Vagina (tissue), 2 donors: ENCODE measurements around the gene GNPTG. TPM values are rescaled to one million over a fixed set of nuclear protein-coding genes. Genes with fewer than 3 reads are reported as not detected.

Experiments
- DNase-seq, 2 donors: peaks; one replicate each; pipeline ENCODE4 v3.0.0-alpha.2; 2017; ENCODE audit errors: extremely low spot score in 2 of 2
- H3K27ac ChIP-seq: fragments of 200-600 bp; sonication (generic); one replicate; pipeline ENCODE4 v1.5.1; 2019
- H3K27me3 ChIP-seq: fragments of 200-600 bp; sonication (generic); one replicate; pipeline ENCODE4 v1.5.1; 2019
- H3K36me3 ChIP-seq, 2 donors: fragments of 200-600 bp; sonication (generic); one replicate each; pipeline ENCODE4 v1.5.1; 2017 to 2019
- H3K4me1 ChIP-seq: fragments of 200-600 bp; sonication (generic); one replicate; pipeline ENCODE4 v1.5.1; 2019
- H3K4me3 ChIP-seq, 2 donors: fragments of 200-600 bp; sonication (generic); 1 replicate in 1 of 2; 2 replicates in 1 of 2; pipeline ENCODE4 v1.5.1; 2016 to 2019
- H3K9me3 ChIP-seq: fragments of 200-600 bp; sonication (generic); one replicate; pipeline ENCODE4 v1.5.1; 2019
- CTCF ChIP-seq, 3 experiments: fragments of 450-650 bp in 2 of 3; fragments of 200-600 bp in 1 of 3; sonication (generic) in 1 of 3; IDR thresholded peaks; one replicate each; pipeline ENCODE4 v1.5.1; 2017 to 2019; ENCODE audit warnings: antibody characterized with exemption in 3 of 3, mild to moderate bottlenecking in 2 of 3, moderate library complexity in 2 of 3
- POLR2A ChIP-seq, 2 donors: fragments of 450-650 bp; IDR thresholded peaks; one replicate each; pipeline ENCODE4 v1.6.1; 2017; ENCODE audit warnings: antibody characterized with exemption in 2 of 2, mild to moderate bottlenecking in 2 of 2, moderate library complexity in 2 of 2
- POLR2AphosphoS5 ChIP-seq, 2 donors: sonication (generic); formaldehyde crosslinking; IDR thresholded peaks; one replicate each; pipeline ENCODE4 v1.9.0; 2017; ENCODE audit warnings: antibody characterized with exemption in 2 of 2, mild to moderate bottlenecking in 2 of 2, low read depth in 1 of 2; ENCODE audit not compliant: insufficient read depth in 1 of 2
- intact Hi-C: fragments of 100-400 bp; cut with DNase I; formaldehyde crosslinking; loops from one replicate; pipeline ENCODE4 v1.15.1; 2023
- total RNA-seq: library from RNA; depleted of rRNA; stranded (reverse); fragments of >200 nt; gene quantifications from one replicate; pipeline ENCODE4 v1.2.3, GENCODE V29; 2016

GNPTG gene
- total RNA-seq, 1 donor from 2014 or later = 63.3 TPM

- intact Hi-C loops = no loop called here
- H3K36me3 ChIP-seq = peaks cover 0 to 70% of the 10 kb centered on the region in 2 donors
These were observed 28.2 kb upstream of the GNPTG start for GRCh38 chr16:1323296-1324239.

DNA sequence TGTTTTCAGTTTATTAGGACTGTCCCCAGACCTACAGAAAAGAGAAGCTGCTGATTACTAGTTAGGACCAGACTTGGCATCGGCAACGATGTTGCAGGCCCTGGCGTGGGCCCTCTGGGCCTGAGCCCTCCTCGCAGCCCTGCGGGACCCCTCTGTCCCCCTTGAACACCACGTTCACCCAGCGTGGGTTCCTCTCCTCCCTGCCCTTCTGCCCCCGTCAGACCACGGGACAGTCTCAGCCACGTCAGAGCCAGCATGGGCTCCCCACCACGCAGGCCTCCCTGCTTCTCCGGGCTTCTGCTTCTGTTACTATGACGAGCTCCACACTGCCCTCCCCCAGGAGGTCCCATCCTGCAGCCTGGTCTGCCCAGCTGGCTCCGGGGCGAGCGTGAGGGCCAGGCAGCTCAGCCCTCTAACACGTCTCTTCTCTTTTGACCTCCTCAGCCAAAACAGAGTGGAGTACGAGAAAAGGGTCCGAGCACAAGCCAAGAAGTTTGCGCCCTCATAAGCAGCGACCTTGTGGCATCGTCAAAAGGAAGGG, 27.4 kb upstream of the GNPTG start:
- H3K27ac ChIP-seq = no peak overlapping the region
- H3K27me3 ChIP-seq = no peaks in the 10 kb centered on the region
- no peak for DNase-seq
- intact Hi-C loops = no loop called here
- TF ChIP-seq CTCF (IDR thresholded peaks at IDR 0.05) = no peak
- H3K4me1 ChIP-seq = no peaks in the 10 kb centered on the region
- peaks cover 0 to 62% of the 10 kb centered on the region in 2 donors for H3K36me3 ChIP-seq
- H3K9me3 ChIP-seq = no peaks in the 10 kb centered on the region
- no peak overlapping the region for H3K4me3 ChIP-seq

More at GRCh38 chr16:1323296-1324239, 28.2 kb upstream of the GNPTG start:
- Histone ChIP-seq H3K27ac (no peak overlapping the region), H3K4me3 (no peak overlapping the region), H3K27me3 (no peaks in the 10 kb centered on the region), H3K4me1 (no peaks in the 10 kb centered on the region), H3K9me3 (no peaks in the 10 kb centered on the region)
- TF ChIP-seq POLR2AphosphoS5 (IDR thresholded peaks at IDR 0.05; ENCODE audit: insufficient read depth in 1 of 2, low read depth in 1 of 2) (no peak), CTCF (IDR thresholded peaks at IDR 0.05) (no peak), POLR2A (IDR thresholded peaks at IDR 0.05) (no peak)
- no peak for DNase-seq

DNA sequence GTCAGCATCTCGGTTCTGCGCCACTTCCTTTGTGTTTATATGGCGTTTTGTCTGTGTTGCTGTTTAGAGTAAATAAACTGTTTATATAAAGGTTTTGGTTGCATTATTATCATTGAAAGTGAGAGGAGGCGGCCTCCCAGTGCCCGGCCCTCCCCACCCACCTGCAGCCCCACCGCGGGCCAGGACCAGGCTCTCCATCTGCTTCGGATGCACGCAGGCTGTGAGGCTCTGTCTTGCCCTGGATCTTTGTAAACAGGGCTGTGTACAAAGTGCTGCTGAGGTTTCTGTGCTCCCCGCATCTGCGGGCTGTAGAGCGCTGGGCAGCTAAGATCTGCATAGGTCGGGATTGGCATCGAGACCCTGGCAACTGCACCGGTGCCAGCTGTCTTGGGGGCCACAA, 26.5 kb upstream of the GNPTG start:
- H3K27ac ChIP-seq = no peak overlapping the region
- intact Hi-C loops = no loop called here
- no peaks in the 10 kb centered on the region for H3K27me3 ChIP-seq
- TF ChIP-seq POLR2AphosphoS5 (IDR thresholded peaks at IDR 0.05; ENCODE audit: insufficient read depth in 1 of 2, low read depth in 1 of 2) (no peak), CTCF (IDR thresholded peaks at IDR 0.05) (no peak), POLR2A (IDR thresholded peaks at IDR 0.05) (no peak)
- no peak overlapping the region for H3K4me3 ChIP-seq
- DNase-seq = no peak
- no peaks in the 10 kb centered on the region for H3K4me1 ChIP-seq
- H3K36me3 ChIP-seq = peaks cover 0 to 53% of the 10 kb centered on the region in 2 donors
- H3K9me3 ChIP-seq = no peaks in the 10 kb centered on the region

DNA sequence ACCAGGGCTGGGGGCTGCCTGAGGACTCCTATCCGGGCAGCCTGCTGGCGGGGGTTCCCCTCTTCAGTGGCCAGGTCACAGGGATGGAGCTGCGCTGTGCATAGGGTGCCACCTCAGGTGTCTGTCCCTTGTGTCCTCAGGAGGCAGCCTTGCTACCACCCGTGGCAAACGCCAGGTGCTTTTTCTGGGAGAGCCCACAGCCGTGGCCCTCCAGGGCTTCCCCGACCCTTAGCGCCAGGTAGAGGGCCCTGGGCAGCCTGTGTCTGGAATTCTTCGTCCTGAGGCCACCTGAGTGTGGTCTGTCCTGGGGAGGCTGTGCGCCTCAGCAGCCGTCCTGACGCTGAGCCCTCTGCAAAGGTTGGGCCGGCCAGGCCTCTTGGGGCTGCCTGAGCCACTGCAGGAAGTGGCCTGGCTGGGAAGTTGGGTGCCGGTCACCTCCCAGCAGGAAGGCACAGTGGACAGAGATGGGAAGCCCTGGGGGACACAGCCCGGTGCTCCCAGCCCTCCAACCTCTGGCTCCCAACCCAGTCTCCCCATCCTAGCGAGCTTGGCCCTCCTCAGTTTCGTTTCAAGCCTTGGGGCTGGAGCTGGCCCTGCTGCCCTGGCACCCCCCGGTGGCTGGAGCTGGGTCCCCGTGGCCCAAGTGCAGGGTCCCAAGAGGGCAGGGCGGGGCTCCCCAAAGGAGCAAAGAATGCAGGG, 25.9 kb upstream of the GNPTG start:
- Histone ChIP-seq H3K27me3 (no peaks in the 10 kb centered on the region), H3K9me3 (no peaks in the 10 kb centered on the region), H3K4me1 (no peaks in the 10 kb centered on the region), H3K27ac (no peak overlapping the region), H3K4me3 (no peak overlapping the region), H3K36me3 (peaks cover 0 to 47% of the 10 kb centered on the region in 2 donors)
- TF ChIP-seq POLR2A (IDR thresholded peaks at IDR 0.05) (no peak), CTCF (IDR thresholded peaks at IDR 0.05) (no peak), POLR2AphosphoS5 (IDR thresholded peaks at IDR 0.05; ENCODE audit: insufficient read depth in 1 of 2, low read depth in 1 of 2) (no peak)
- intact Hi-C loops = no loop called here
- DNase-seq = no peak
